Posterior vena cava (tissue), 2 donors: ENCODE measurements around the gene BACH1. TPM values are rescaled to one million over a fixed set of nuclear protein-coding genes. Genes with fewer than 3 reads are reported as not detected.
"Not testable (repeated sequence)": the region's sequence is repeated elsewhere in the genome, so short reads cannot be mapped to it uniquely, and the experiment has no call there.

Experiments used
- DNase-seq: peaks from one replicate; pipeline ENCODE4 v3.0.0-alpha.2; 2020; ENCODE audit warnings: low spot score
- intact Hi-C, 2 donors: fragments of 100-400 bp; cut with DNase I; formaldehyde crosslinking; loops; one replicate each; pipeline versions ENCODE4 v1.14.1 to v1.14.2; 2022 to 2023
- total RNA-seq, 2 donors: library from RNA; stranded (reverse); fragmentation: NEBNext Ultra II Directional; extraction: Animal tissue kit (Norgen Biotek cat#: 25700); gene quantifications; one replicate each; pipeline ENCODE4 v1.2.1, GENCODE V29; 2021
- donor health status: DM: yes; HTN: yes; CAD: no.
- donor health status: DM: yes; HTN: yes; CAD: no.

Gene BACH1
- total RNA-seq, 2 donors from 2014 or later: 50.1 to 84.0 TPM

DNA sequence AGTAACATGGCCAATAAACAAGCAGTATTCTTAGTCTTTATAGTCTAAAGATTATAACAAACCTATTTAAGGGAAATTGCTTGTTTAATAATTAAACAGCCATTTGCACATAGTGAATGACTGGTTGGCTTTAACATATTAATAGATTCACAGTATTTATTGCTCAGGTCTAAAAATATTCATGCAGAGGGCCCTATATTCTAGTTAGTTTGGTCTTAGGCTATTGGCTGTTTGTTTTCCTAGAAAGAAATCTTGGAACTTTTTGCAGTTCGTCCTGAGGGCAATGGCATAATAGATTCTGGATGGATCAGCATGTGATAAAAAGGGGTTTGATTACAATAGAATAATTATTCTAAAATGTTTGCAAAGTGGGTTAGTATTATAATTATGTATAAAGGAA lies 34.7 kb downstream of the BACH1 start:
- no peak for DNase-seq
- intact Hi-C loops: no loop called here

DNA sequence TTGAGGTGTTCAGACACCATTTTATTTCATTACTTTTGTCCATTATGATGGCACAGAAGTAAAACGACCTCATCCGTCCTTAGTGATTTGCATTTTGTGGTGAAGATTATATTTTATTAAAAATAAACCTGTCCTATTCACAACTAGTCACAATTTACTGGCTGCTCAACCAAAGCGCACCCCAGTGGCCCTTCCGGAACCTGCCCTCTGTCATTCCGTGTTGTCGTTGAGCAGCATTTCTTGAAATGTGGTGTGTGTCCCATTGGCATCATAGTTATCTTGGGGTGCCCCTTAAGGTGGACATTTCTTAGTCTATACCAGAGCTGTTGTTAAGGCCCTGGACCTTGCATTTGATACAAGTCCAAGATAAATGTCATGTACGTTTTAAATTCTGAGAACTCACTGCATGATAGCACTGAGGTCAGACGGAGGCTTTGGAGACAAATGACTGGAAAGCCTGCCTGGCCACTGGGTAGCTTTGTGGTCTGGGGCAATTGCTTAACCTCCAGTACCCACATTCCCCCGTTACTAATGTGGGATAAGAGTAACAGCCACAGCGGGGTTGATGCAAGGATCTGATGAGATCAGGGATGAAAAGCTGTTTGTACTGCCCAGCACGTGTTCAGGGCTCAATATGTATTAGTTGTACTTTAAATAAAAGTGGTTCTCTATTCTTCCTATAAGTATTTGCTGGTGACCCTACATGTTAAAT lies 36.2 kb downstream of the BACH1 start:
- intact Hi-C loops: no loop called here
- no peak for DNase-seq

DNA sequence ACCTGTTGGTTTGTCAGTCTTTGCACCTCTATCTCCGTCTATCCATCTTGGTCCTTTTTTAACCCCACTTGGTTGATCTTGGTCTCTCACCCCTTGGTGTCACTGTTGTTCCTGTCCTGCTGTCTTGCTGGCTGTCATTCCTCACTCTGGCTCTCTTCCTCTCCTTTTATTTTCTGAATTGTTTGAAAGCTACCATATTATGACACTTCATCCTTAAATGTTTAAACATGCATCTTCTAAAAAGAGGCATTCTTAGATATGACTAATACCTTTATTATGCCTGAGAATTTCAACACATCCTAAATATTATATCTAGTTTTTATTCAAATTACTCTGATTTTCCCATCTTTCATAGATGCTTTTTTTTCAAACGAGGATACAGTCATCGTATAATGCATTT lies 37.0 kb downstream of the BACH1 start:
- DNase-seq: no peak
- intact Hi-C loops: no loop called here

DNA sequence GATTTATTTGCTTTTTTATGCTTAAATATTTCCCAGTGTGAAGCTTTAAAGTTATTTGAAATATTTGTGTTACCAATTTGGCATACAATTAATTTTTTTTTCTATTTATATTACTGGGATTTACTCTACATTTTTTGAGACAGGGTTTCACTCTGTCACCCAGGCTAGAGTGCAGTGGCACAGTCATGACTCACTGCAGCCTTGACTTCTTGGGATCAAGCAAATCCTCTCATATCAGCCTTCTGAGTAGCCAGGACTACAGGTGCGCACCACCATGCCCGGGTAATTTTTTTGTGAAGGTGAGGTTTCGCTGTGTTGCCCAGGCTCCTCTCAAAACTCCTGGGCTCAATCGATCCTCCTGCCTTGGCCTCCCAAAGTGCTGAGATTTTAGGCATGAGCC lies 39.5 kb downstream of the BACH1 start:
- intact Hi-C loops: no loop called here
- no peak for DNase-seq

DNA sequence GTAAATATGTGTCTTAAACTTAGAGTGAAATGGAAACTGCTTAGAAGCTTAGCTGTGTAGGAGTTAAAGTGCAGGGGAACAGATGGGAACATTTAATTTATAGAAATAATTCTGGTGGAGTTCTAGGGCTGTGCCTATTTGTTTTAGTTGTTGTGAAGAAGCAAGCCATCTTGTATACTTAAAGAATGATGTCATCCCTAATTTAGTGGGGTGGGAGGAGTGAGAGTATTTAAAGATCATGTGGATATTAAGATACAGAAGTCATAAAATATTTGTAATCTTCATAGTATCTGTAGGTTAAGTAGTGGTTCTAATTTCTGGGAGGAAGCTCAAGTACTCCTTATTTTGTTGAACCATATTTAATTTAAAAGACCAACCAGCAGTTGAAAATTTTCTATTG lies 41.5 kb downstream of the BACH1 start:
- intact Hi-C loops: no loop called here
- DNase-seq: no peak

DNA sequence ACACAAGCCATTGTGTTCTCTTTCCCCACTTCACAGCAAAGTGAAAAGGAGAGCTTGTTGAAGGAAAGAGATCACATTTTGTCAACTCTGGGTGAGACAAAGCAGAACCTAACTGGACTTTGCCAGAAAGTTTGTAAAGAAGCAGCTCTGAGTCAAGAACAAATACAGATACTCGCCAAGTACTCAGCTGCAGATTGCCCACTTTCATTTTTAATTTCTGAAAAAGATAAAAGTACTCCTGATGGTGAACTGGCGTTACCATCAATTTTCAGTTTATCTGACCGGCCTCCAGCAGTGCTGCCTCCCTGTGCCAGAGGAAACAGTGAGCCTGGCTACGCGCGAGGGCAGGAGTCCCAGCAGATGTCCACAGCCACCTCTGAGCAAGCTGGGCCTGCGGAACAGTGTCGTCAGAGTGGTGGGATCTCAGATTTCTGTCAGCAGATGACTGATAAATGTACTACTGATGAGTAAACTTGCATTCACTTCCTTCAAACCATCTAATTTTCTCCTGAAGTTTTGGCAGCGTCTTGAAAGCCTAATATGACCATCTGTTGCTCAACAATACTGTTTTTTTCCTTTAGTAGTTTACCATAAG lies 43.7 kb downstream of the BACH1 start:
- peak; percentile 90 for DNase-seq
- intact Hi-C loops: no loop called here

DNA sequence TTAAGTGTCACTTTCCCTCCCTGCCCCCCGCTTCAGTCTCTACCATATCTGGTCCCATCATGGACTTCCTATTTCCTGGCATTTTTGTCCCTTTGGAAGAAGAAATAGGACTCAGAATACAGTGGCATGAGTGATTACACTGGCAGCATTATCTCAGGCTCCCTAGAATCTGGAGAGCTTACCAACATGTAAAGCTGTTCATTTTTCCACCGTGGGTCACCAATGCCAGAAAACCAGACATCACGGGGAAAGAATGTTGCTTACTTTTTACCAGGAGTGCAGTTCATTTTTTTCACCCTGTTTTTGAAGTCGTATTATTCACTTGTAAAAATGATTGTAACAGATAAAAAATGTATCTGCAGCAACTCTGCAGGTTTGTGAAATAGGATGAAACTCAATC lies 44.8 kb downstream of the BACH1 start:
- intact Hi-C loops: no loop called here

DNA sequence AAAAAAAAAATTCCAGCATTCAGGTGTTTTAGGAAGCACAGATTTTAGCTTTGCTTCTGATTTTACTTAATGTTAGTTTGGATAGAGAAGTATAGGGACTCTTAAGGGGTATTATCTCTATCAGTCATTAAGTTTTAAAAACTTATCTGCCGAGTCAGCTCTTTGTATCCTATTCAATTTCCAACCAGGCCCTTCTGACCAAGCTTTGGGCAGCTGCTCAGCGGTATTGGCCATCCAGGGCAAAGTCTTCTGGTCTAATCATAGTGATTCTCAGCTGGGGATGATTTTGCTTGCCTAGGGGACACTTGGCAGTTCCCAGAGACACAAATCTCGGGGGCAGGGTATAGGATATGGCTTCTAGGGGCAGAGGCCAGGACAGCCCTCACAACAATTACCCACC lies 47.6 kb downstream of the BACH1 start:
- intact Hi-C loops: no loop called here
- DNase-seq: no peak

More for the DNA sequence above, 44.8 kb downstream of the BACH1 start:
- DNase-seq: no peak

DNA sequence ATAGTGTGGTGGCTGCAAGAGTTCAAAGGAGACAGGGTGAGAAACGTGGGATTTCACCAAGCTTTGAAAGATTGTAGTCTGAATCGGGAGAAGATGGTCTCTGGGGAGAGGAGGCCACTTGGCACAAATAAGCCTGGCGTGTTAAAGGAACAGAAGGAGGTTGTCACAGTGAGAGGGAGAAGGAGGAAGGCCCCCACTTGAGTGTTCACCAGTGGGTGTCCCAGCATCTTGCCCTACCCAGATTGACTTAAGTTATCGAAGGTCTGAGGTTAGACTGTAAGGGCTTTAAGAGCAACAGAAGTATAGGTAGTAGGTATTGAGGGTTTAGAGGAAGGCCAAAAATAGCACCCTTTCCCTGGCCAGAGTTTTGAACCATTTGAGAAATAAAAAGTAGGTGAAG lies 48.0 kb downstream of the BACH1 start:
- intact Hi-C loops: no loop called here
- no peak for DNase-seq

DNA sequence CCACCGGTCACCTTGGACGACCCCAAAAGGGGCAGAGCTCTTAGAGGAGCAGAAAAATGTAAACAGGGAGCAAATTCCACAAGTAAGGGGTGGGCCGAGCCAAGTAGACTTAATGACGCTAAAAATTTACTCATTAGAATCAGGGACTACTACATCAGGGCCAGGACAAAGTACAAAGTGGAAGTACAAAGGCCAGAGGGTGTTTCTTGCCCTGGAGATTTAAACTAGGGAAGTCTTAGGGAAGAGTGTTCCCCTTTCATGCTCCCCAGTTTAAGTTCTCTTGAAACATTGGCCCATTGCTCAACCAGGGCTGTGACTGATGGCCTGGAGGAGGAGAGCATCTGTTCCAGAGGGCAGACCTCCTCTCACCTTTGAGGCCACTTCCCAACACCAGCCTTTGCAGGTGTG lies 48.6 kb downstream of the BACH1 start:
- intact Hi-C loops: no loop called here
- no peak for DNase-seq

DNA sequence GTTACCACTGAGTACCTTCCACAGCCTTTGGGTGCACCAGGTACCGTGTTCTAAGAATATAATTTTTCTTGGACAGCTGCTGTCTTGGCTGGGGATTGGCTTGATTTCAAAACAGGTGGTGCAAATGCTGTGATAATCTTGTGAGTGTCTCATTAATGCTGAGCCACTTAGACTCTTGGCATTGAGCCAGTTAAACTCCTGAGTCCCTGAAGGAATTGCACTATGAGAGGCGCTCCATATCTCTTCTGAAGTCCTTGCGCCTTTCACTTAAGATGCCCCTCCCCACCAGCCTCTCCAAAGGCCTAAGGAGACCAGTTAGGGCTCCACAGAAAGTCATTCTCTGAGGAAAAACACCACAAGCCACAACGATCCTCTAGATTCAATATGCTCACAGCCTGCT lies 51.0 kb downstream of the BACH1 start:
- DNase-seq: no peak
- intact Hi-C loops: no loop called here

DNA sequence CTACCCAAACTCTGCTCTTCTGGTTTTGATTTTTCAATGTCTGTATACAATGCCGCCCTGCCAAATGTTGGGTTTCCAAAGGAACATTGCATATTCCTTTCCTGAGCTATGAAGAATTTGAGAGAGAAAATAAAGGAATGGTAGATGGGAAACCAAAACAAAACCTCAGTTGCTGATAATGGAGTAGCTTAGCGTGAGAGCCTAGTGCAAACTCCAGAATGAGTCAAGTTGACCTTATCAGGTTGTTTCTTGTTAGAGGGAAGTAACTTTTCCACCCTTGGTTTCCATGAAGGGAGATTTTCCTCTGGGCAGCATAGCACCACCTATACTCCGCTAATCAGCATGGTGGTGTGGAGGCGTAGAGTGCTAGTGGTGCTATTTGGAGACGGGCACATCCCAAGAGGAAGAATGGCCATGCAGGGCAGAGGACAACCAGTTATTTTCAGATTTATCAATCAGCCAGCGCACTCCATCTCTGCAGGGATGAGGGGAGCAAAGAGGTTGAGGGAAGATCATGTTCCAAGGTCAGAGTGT lies 51.6 kb downstream of the BACH1 start:
- intact Hi-C loops: no loop called here
- DNase-seq: no peak

DNA sequence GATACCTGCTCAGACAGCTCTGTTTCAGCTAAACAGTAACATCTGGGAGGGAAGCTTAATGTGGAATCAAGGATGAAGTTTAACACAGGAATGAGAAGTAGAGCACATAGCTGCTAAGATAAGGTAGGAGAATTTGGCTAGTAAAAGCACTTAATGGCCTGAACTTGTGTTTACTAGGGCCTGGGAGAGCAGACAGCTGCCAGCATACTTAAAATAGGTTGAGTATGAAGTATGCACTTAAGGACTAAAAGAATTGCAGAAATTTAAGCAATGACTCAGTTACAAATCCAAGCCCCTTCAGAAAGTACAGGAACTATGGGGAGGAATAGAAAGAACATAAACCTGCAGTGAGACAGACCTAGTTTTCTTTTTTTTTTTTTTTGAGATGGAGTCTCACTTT lies 53.0 kb downstream of the BACH1 start:
- no peak for DNase-seq
- intact Hi-C loops: no loop called here

DNA sequence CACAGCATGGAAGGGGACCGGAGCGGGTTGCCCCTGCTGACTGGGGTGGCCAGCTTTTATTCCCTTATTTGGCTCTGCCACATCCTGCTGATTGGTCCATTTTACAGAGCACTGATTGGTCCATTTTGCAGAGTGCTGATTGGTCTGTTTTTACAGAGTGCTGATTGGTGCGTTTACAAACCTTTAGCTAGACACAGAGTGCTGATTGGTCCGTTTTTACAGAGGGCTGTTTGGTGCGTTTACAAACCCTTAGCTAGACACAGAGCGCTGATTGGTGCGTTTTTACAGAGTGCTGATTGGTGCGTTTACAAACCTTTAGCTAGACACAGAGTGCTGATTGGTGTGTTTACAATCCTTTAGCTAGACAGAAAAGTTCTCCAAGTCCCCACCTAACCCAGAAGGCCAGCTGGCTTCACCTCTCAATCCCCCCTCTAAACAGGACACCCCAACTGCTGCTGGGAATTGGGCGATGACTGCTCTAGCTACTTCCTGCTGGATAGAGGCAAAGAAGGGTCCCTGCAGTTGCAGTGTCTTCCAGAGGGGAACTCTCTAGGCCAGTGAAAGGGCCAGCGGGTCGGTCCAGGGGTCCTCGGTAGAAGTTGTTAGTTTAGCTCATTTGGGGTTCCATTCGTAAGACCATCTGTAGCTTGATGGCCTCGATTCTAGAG lies 56.5 kb downstream of the BACH1 start:
- intact Hi-C loops, DNase-seq: not testable (repeated sequence)

DNA sequence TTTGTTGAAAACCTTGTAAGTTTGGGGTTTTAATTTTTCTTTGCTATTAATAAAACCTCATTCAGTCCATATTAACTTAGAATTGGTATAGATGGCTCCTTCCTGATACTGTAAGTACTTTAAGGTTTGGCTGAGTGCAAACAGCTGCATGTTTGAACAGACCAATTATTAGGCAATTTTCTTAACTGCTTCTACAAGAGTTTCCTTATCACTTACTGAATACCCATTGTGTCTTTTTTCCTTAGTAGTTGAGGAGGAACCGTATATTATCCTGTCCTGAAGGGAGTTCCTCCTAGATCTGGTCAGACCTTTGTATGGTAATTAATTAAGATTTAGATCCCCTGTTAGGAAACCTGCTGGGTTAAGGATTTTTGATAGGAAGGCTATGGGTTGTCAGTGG lies 57.6 kb downstream of the BACH1 start:
- intact Hi-C loops: not testable (repeated sequence)

DNA sequence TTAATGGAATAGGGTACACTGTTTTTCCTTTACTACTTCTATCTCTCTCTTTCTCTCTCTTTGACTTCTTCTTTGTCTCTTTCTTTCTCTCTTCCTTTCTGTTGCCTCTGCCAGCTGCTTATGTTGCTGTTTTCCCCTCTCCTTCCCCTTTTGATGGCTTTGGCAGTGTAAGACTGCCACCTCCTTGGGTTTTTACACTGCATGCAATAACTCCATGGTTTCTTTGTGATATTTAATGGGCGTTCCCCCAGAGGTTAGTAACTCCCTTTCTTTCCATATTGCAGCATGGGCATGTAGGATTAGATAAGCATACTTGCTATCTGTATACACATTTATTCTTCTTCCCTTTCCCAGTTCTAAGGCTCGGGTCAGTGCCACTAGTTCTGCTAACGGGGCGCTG lies 58.1 kb downstream of the BACH1 start:
- intact Hi-C loops, DNase-seq: not testable (repeated sequence)

More for the DNA sequence above, 57.6 kb downstream of the BACH1 start:
- not testable (repeated sequence) for DNase-seq

DNA sequence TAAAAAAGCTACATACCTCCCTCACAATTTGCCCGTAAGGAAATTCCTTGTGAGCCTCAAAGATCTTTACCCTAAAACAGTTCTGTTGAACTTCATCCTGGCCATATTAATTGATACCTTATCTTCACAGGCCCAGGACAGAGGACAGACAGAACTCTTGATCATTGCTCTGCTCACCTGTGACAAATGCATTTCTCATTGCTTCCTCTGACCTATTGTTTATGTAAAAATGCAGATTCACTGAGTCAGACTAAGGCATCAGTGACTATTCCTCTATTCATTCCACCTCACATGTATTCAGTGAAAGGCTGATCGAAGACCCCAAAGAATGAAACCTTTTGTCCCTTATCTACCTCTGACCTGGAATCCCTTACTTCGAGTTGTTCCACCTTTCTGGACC lies 61.0 kb downstream of the BACH1 start:
- intact Hi-C loops: no loop called here
- no peak for DNase-seq

DNA sequence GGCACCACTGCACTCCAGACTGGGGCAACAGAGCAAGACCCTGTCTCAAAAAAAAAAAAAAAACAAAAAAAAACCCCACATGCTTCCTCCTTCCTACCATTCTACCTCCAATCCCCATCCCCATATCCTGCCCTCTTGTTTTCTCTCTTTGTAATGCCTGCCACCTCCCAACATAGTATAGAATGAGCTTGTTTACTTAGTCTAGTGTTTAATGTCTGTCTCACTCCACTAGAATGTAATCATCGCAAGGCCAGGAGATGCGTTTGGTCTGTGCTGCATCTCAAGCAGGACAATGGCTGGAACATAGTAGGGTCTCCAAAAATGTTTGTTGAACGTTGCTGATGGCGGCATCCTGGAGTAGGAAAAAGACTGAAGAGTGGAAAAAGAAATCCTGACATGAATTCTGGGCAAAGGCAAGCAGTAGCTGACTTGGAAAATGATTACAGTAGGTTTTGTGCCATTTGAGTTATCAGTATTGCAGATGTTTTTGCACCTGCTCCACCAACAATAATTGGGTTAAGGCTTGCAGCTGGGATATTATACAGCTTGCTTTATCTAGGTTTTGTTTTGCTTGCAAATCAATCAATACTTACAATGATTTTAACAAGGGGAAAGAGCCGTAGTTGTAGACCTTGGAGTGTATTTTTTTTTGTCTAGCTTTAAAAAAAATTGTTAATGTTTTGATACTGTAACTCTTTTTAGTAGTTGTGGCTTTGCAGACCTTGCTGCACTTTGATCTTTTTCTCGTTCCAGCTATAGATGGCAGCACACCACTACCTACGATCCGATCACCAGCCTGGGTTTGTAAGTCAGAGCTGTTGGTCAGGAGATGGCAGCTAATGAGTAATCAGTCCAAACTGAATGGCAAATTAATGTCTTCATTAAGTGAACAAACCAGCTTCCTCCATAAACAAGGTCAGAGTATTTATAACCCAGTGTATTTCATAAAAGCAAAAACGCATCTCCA lies 62.4 kb downstream of the BACH1 start:
- intact Hi-C loops: no loop called here
- DNase-seq: no peak

DNA sequence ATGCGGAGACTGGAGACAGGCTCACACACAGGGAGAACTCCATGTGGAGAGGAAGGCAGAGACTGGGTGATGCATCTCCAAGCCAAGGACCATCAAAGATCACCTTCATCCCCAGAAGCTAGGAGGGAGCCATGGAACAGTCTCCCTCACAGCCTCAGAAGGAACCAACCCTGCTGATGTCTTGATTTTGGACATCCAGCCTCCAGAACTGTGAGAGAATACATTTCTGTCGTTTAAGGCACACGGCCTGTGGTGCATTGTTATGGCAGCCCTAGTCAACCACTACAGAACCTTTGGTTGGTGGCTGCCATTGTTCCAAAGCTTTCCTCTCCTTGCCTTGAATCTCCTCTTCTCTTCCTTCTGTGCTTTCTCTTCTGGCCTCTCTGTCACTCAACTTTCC lies 64.0 kb downstream of the BACH1 start:
- no peak for DNase-seq
- intact Hi-C loops: no loop called here
